Large intestine (tissue), 3 donors: ENCODE data around the gene ANO6. TPM values are rescaled to one million over a fixed set of nuclear protein-coding genes. Genes with fewer than 3 reads are reported as not detected.

Experiments
- DNase-seq, 2 donors: peaks; one replicate each; pipeline versions ENCODE4 v3.0.0 to v3.0.0-alpha.2; 2013
- H3K27ac ChIP-seq: one replicate; pipeline ENCODE4 v1.5.1; 2013; ENCODE audit warnings: low read length
- H3K27me3 ChIP-seq: 2 replicates; pipeline ENCODE4 v1.6.1; 2013; ENCODE audit warnings: low read length; ENCODE audit not compliant: control insufficient read depth, insufficient read depth
- H3K36me3 ChIP-seq: 2 replicates; pipeline ENCODE4 v1.6.1; 2013; ENCODE audit warnings: low read length; ENCODE audit not compliant: control insufficient read depth, insufficient read depth
- H3K4me1 ChIP-seq: one replicate; pipeline ENCODE4 v1.6.1; 2013; ENCODE audit warnings: low read length; ENCODE audit not compliant: control insufficient read depth, insufficient read depth
- H3K4me3 ChIP-seq: one replicate; pipeline ENCODE4 v1.5.1; 2013; ENCODE audit warnings: low read length
- H3K9me3 ChIP-seq: one replicate; pipeline ENCODE4 v1.6.1; 2013; ENCODE audit warnings: mild to moderate bottlenecking, low read depth, low read length, moderate library complexity; ENCODE audit not compliant: control insufficient read depth
- WGBS: methylation state at CpG from one replicate; pipeline ENCODE4 v1.1.5; 2013; ENCODE audit warnings: low lambda C conversion rate; ENCODE audit not compliant: insufficient coverage; 5-methylcytosine and 5-hydroxymethylcytosine counted together
- polyA plus RNA-seq: library from polyadenylated mRNA; unstranded; fragments of 120-200 nt; gene quantifications from one replicate; pipeline ENCODE4 v1.2.1, GENCODE V29; 2013

Gene ANO6
- polyA plus RNA-seq, 1 donor = 65.8 TPM

DNA sequence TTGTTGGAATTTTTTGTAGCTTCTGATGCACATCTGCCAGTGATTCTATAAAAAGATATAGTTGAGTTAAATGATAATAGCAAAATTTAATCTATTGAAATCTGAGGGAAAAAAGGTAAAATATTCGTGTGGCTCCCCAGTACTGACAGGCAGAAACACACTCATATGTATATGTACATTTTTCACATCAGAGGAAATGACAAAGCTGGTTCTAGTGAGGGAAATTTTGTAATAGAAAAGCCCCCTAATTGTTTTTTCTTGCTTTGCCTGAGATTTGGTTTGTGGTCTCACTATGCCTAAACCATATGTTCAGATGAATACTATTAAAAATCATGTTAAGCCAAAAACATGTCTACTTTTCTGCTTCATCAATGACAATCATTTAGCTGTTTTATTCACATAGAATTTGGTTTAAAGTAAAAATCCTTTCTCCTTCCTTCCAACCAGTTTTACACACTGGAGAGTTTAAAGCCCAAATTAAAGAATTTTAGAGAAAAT, 203.5 kb downstream of the ANO6 start:
- H3K9me3 ChIP-seq = no peaks in the 10 kb centered on the region
- H3K4me3 ChIP-seq = no peak overlapping the region
- peaks cover 64% of the 10 kb centered on the region for H3K36me3 ChIP-seq
- no peak overlapping the region for H3K27ac ChIP-seq
- no peaks in the 10 kb centered on the region for H3K4me1 ChIP-seq
- DNase-seq = no peak
- no peaks in the 10 kb centered on the region for H3K27me3 ChIP-seq
- no CpG with 5 or more reads among the region's 1 CpG for WGBS

DNA sequence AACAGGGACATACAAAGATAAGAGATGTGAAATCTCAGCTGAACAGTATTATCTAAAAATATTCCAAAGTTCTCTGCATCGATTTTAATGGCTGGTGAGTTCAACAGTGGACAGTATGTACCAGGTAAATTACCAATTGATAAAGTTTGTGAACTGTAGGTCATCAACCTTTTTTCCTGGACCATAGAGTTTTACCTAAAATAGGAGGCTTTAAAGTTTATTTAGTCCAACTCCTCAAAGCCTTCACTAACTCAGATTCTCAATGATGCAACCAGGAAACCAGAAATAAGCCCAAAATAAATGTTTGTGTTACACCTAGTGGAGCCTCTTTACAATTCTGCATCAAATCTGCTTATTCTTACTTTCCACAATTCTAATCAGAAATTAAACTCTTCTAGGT, 205.8 kb downstream of the ANO6 start:
- no CpG with 5 or more reads among the region's 1 CpG for WGBS
- Histone ChIP-seq H3K27ac (no peak overlapping the region), H3K9me3 (no peaks in the 10 kb centered on the region), H3K4me1 (no peaks in the 10 kb centered on the region), H3K36me3 (peaks cover 65% of the 10 kb centered on the region), H3K4me3 (no peak overlapping the region), H3K27me3 (no peaks in the 10 kb centered on the region)
- no peak for DNase-seq

DNA sequence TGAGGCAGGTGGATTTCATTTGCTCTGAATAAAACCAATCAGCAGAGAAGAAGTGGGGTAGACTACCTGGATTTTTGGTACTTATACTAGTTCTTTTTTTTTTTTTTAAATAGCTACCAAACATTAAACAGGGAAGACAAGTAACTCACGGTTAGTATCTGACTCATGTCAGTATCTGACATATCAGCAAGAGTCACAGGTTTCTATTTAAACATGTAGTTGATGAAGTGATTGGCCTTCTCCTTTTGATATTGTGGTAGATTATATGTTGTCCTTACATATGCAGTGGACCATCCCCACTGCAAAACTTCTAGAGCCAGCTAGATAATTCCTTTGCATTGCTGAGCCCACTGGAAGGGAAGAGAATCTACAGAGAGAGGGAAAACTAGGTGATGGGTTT, 208.0 kb downstream of the ANO6 start:
- Histone ChIP-seq H3K4me3 (no peak overlapping the region), H3K9me3 (no peaks in the 10 kb centered on the region), H3K36me3 (peaks cover 63% of the 10 kb centered on the region), H3K4me1 (no peaks in the 10 kb centered on the region), H3K27ac (no peak overlapping the region), H3K27me3 (no peaks in the 10 kb centered on the region)
- WGBS = no CpG with 5 or more reads among the region's 1 CpG
- DNase-seq = no peak

DNA sequence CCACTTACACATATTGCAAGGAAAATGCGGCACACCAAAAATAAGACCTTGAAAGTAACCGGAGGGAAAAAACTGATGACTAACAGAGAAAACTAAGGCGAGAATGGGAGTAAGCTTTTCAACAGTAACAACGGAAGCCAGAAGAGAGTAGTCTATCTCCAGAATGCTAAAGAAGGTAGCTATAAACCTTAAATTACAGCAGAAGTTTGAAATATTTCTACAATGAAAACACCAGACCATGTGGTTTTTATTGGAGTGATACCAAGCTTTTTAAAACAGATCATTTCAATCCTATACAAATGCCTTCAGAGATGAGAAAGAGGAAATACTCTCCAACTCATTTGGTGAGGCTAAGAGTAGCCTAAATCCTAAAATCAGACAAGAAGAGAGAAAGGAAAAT, 209.5 kb downstream of the ANO6 start:
- 100% methylated on average over 4 of the region's 4 CpGs for WGBS
- Histone ChIP-seq H3K9me3 (no peaks in the 10 kb centered on the region), H3K36me3 (peaks cover 67% of the 10 kb centered on the region), H3K27me3 (no peaks in the 10 kb centered on the region), H3K27ac (no peak overlapping the region), H3K4me3 (no peak overlapping the region), H3K4me1 (no peaks in the 10 kb centered on the region)
- DNase-seq = no peak

DNA sequence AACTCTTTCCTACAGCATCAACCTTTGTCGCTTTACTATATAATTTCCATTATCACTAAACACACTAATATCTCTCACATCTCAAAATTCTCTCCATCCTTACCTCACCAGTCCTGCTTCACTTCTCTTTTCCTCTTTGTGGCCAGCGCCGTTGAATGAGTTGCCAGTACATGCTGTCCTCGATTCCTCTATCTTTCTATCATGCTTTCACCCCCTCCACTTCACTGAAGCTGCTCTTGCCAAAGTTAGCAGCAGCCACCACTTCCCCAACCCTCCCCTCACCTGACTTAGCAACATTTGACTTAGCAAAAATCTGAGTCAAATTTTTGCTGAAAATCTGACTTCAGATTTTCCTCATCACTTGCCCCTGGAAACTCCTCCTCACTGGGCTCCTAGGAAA, 210.4 kb downstream of the ANO6 start:
- Histone ChIP-seq H3K36me3 (peaks cover 71% of the 10 kb centered on the region), H3K9me3 (no peaks in the 10 kb centered on the region), H3K27ac (no peak overlapping the region), H3K27me3 (no peaks in the 10 kb centered on the region), H3K4me1 (no peaks in the 10 kb centered on the region), H3K4me3 (no peak overlapping the region)
- DNase-seq = no peak
- 94% methylated on average over 3 of the region's 4 CpGs for WGBS

DNA sequence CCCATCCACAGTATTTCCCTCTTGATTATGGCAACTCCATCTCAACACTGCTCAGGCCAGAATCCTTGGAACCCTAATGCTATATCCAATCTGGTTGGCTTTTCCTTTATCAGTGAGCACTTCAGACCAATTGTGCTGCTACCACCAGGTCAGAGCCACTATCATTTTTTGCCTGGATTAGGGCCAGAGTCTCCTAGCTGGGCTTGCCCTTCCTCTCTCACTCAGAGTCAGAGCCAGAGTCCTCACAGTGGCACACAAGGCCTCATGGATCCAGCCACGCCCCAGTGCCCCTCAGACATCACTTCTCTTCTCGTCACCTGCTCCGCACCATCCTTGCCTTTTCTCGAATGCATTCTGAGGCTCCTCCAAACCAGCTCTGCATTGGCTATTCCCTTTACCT, 211.1 kb downstream of the ANO6 start:
- no peak overlapping the region for H3K4me3 ChIP-seq
- no peaks in the 10 kb centered on the region for H3K27me3 ChIP-seq
- peaks cover 68% of the 10 kb centered on the region for H3K36me3 ChIP-seq
- no peaks in the 10 kb centered on the region for H3K4me1 ChIP-seq
- H3K9me3 ChIP-seq = no peaks in the 10 kb centered on the region
- no peak overlapping the region for H3K27ac ChIP-seq
- WGBS = 93% methylated on average over 3 of the region's 4 CpGs
- DNase-seq = no peak

DNA sequence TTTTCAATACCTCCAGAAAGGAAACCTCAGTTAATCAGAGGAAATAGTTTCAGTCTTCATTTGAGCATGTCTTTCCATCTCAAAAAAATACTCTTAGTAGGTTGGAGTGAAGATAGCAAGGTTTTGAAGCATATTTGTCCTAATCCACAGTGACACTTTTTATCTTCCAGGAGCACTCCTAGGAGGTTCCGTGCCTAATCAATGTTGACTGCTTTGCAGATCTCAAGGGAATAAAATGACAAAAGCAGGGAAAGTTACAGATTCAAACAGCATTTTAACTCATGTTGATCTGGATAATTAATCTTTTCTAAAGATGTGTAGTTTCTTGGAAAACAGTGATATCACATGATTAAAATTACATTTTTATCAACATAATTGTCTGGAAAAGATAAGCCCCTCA, 213.9 kb downstream of the ANO6 start:
- Histone ChIP-seq H3K4me3 (no peak overlapping the region), H3K9me3 (no peaks in the 10 kb centered on the region), H3K27ac (no peak overlapping the region), H3K36me3 (peaks cover 45% of the 10 kb centered on the region), H3K27me3 (no peaks in the 10 kb centered on the region), H3K4me1 (no peaks in the 10 kb centered on the region)
- no CpG with 5 or more reads among the region's 1 CpG for WGBS
- no peak for DNase-seq

DNA sequence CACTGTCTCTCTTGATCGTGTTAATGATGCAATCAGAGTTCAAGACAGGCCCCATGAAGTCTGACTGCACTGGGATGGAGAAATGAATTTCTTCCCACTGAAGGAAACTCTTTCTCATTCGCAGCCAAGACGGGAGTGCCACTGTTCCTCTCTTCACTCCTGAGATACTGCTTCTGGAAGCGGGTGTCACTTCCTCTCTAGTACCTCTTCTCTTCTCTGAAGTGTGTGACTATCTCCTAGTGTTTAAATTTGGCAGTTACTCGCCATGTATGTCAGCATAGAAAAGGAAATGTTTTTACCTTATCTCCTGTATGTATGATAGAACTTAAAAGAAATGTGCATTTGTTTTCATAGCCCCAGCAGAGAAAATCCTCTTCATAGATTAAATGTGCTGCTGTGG, 215.2 kb downstream of the ANO6 start:
- Histone ChIP-seq H3K4me1 (no peaks in the 10 kb centered on the region), H3K4me3 (no peak overlapping the region), H3K9me3 (no peaks in the 10 kb centered on the region), H3K36me3 (peaks cover 38% of the 10 kb centered on the region), H3K27ac (no peak overlapping the region), H3K27me3 (no peaks in the 10 kb centered on the region)
- 80% methylated on average over 1 of the region's 5 CpGs for WGBS
- DNase-seq = no peak

DNA sequence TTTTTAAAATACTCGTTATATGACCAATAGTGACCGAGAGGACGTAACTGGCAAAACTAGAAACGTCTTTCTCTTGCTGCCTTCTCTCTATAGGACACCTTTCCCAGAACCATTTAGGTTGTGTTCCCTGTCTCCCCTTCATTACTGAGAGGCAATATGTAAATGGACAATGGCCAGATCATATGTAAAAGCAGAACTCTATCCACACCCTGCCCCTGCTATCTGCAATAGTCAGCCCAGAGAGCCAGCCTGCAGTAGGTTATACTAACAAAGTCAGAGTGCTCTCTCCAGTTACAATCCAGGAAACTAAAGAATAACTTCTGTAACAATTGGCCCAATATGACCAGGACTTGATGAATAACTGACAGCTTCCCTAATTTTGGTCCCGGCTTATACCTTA, 216.8 kb downstream of the ANO6 start:
- DNase-seq = no peak
- Histone ChIP-seq H3K27me3 (no peaks in the 10 kb centered on the region), H3K9me3 (no peaks in the 10 kb centered on the region), H3K4me1 (no peaks in the 10 kb centered on the region), H3K4me3 (no peak overlapping the region), H3K36me3 (peaks cover 27% of the 10 kb centered on the region), H3K27ac (no peak overlapping the region)
- 100% methylated on average over 2 of the region's 5 CpGs for WGBS

DNA sequence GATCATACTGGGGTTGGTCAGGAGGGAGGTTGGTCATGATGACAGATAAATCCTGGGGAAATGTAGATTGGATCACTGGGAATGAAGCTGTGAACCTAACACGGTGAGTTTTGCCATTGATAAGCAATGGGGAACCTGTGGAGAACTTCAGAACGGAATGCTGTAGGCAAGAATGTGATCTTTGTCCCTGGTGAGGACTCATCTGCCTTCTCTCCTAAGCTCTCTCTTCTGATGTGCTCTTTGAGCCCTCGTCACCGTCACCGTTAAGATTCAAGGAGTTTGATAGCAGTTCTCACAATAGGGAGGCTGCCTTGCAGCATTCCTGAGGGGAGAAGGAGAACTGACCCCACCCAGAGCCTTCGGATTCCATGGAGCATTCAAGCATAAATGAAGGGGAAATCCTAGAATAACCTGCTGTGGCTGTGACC, 217.6 kb downstream of the ANO6 start:
- DNase-seq = peak; percentile 32 to 47
- no peak overlapping the region for H3K4me3 ChIP-seq
- WGBS = 20% methylated on average over 2 of the region's 6 CpGs
- H3K36me3 ChIP-seq = peaks cover 22% of the 10 kb centered on the region
- H3K27me3 ChIP-seq = no peaks in the 10 kb centered on the region
- no peaks in the 10 kb centered on the region for H3K4me1 ChIP-seq
- no peaks in the 10 kb centered on the region for H3K9me3 ChIP-seq
- no peak overlapping the region for H3K27ac ChIP-seq

DNA sequence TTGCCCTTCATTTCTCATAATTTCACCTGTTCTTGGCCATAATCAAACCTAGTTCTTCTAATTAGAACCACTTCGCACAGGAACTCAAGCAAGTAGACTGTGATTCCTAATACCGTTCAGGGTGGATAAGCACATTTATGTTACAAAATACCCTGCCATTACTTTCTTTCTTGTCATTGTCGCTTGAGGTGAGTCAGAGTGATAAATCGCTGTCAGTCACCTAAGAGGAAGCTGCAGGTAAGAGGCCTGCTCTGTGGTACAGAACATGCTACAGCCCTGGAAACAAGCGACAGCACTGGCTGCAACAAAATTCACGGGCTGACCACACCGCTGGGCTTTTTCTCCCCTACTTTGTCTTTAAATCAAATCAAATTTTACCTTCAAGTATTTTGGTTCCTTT, 218.2 kb downstream of the ANO6 start:
- Histone ChIP-seq H3K27me3 (no peaks in the 10 kb centered on the region), H3K4me1 (no peaks in the 10 kb centered on the region), H3K36me3 (peaks cover 18% of the 10 kb centered on the region), H3K9me3 (no peaks in the 10 kb centered on the region), H3K27ac (no peak overlapping the region), H3K4me3 (no peak overlapping the region)
- WGBS = 100% methylated on average over 1 of the region's 7 CpGs
- no peak for DNase-seq
